Right hindlimb (tissue), 1 donor: ENCODE results near the gene C10orf143.

Experiments
- DNase-seq: peaks from one replicate; pipeline ENCODE4 v3.0.0-alpha.2; 2018

Gene C10orf143

DNA sequence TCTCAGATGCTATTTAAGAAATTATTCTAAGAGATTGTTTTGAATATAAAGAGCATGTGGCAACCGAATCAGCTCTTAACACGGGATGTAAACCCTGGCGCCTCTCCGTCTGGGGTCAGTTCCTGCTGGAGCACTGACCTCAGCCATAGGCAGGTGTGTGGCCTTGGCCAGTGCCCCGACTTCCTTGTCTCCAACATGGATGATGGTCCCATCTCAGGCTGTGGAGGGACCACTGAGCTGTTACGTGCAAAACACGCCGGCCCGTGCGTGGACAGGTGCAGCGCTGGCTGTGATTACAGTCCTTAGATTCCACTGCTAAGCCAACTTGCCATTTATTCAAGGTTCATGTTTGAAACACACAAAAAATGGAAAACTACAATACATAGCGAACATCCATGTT lies 59.9 kb downstream of the C10orf143 start:
- DNase-seq, result no peak

DNA sequence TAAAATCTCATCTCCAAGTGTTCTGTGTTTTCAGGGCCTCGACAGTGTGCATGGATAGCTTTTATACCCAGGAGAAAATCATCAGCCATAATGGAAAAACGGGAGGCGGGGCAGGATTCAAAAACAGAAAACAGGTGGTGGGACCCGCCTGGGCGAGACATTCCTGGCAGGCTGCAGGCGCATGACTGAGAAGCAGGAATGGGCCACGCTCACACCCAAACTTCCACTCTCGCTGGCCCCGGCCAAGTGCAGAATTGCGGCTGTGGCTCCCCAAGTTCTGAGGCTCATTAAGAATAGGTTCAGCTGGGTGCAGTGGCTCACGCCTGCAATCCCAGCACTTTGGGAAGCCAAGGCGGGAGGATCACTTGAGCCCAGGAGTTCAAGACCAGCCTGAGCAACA lies 60.6 kb downstream of the C10orf143 start:
- no peak for DNase-seq

DNA sequence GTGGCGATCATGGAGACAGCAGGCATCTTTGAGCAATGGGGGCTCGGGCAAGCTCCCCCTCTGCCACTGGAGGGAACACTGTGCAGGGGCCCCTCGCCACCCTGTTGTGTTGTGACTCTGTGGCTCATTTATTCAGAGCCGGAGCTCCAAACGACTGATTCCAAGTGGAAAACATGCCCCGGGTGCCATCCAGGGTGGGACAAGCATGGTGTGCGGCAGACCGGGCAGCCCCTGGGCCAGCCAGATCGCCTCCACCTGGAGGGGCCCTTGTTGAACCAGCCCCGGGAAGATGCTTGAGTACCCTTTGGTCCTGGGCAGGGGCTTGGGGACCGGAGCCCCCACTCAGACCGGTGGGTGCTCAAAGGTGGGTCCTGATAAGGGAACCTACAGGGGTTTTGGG lies 61.4 kb downstream of the C10orf143 start:
- no peak for DNase-seq

DNA sequence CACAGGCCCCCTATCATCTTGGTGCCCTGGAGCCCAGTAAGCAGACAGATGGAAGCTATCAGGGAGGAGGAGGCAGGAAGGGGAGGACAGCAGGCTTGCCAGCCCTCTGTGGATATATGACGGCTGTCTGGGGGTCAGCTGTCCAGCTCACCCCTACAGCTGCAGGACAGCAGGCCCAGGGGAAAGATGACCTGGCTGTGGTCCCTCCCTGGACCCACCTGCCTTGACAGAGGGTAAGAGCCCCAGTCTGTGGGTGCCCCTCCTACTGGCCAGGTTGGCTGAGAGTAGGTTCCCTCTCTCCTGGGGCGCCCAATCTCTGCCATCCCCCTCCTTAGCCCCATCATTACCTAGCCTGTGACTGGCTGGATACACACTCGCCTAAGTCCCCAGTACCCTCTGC lies 62.5 kb downstream of the C10orf143 start:
- DNase-seq, result no peak

DNA sequence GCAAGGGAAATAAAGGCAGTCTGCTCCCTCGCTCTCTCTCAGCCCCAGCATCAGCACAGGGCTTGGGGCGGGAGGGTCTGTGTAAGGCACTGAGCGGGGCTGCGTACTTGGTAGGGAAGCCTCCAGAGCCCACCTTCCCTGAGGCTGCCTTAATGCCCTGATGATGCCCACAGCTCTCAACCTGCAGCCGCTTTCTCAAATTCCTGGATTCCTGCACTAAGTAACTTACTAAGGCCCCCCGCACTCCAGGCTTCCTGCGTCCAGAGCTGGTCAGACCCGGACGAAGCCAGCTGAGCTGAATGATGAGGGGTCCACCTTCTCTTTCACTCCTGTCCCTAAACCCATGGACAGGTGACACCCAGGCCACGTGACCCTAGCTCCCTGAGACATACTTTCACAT lies 63.3 kb downstream of the C10orf143 start:
- DNase-seq, result no peak

DNA sequence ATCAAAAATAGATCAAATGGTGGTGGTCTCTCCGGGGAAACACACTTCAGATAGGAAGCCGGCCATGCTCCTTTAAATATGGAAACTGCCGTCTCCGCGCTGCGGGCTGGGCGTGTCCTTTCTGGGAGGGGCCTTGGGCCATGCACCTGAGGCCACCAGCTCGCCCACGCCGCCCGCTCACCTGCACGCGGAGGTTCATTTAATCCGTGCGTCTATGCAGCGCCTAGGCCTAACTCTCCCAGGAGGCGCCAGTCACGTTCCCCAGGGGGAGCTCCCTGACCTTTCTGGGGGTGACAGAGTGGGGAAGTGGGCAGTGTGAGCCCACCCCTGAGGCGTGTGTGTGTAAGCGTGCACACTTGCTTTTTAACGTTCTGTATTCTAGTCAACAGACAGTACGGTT lies 64.0 kb downstream of the C10orf143 start:
- DNase-seq, result no peak

DNA sequence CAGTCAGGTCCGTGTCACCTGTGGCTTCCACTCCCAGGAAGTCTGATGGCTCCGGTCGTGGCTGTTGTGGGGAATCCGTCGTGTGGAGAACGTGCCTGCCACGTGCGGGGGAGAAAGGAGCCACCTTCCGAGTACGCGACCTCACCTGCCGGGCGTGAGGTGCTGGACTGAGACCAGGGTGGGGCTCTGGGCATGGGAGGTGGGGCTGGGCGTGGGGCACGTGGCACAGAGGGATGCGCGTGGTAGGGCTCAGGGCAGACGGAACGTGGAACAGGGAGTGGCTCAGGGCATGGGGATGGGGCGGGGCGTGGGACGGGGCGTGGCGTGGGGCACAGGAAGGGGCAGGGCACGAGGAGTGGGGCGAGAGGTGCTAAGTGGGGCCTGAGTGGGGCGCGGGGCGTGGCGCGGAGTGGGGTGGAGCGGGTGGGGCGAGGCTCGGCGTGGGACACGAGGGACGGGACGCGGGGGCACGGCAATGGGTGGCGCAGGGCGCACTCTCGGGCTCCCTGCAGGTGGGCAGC lies 64.8 kb downstream of the C10orf143 start:
- no peak for DNase-seq

DNA sequence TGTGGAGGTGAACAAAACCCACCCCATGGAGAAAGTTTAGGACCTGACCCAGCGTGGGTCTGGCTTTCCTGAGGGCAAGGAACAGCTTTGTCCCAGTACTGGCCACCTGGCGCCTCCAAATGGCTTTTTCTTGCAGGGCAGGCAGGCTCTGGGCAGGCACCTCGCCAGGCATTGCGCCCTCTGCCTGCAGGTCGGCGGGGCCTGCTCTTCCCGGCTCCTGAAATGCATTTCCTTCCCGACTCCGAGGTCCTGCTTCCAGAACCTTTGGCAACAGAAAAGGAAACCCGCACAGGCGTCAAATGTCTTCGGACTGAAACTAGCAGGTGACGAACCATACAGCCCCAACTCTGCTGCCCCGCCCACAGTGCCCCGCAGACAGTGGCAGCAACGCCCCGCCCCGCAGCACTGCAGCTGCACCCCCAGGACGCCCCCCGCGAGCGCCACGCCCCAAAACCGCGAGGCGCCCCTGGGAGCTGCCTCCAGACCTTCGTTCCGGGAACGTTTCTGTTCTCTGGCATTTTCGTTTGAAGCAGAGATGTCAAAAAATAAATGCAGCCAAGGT lies 65.5 kb downstream of the C10orf143 start:
- DNase-seq, result peak; percentile 29

DNA sequence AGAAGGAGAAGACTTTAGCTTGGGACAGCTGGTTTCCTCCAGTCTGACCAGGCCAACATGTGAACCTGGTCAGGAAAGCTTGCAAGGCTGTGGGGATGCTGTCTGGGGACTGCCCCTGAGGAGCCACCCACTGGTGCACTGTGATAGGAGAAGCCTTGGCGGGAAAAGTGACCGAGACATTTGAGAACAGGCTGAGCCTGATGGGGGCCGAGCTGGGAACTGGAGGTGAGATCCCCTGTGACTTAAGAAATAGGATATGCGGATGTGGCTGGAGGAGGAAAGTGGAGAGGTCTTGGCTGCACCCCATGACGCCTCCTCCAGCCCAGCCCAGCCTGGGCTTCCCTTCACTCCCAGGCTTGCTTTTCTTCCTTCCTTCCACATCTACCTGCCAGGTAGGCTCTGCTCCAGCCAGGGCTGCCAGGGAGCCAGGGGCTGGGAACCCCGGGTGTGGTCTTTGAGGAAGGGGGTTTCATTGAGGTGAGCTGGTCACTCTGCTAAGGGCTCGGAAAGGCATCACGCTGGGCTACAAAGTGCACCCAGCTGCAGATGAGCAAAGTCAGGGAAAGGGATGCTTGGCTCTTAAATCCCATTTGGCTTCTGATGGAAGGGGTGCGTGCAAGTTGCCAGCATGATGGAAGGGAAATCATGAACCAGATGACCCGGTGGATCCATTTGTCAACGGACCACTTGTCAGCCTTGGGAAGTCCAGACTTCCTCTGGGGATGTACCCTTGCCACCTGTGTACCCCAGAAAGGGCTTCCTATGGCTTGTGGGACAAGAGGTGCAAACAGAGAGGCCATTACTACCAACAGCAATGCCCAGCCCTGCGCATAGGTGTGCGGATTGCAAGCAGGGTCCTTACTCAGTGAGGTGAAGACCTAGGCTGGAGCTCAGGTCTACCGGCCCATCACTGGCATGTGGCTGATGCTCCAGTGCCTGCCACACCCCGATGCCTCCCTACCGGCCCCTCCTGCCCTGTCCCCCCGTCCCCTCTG lies 66.3 kb downstream of the C10orf143 start:
- DNase-seq, result peak; percentile 7

DNA sequence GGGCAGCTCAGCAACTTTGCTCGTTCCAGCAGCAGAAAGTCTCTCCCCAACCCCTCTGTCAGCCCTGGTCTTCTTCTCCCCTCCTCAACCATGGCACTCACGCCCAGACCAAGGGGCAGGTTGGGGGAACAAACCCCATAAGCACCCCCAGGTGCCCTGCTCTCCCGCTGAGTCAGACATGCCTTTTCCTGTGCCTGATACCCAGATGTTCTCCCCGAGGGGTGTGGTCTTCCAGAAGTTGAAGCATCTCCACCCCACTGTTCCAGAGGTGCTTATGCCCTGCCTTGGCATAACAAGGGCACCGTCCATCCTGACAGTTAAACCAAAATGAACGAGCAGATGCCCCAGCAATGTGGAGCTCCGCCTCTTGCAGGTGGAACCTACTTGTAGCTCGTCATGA lies 67.1 kb downstream of the C10orf143 start:
- DNase-seq, result no peak

DNA sequence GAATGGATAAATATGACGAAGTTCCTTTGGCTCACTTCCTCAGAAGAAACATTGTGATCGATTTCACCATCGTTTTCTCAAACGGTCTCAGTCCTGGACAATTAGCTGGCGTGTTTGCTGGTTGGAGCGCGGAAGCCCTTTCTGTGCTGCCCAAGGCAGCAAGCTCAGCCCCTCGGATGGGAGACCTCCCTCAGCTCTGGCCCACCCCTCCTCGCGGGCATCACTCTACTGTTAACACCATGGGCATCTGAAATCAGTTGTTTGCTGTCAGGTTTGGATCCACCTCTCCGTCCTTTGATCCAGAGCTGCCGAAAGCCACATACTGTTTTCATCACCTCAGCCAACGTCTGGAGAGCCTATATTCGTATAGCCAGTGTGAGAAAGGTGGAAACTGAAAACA lies 68.2 kb downstream of the C10orf143 start:
- peak; percentile 5 for DNase-seq

DNA sequence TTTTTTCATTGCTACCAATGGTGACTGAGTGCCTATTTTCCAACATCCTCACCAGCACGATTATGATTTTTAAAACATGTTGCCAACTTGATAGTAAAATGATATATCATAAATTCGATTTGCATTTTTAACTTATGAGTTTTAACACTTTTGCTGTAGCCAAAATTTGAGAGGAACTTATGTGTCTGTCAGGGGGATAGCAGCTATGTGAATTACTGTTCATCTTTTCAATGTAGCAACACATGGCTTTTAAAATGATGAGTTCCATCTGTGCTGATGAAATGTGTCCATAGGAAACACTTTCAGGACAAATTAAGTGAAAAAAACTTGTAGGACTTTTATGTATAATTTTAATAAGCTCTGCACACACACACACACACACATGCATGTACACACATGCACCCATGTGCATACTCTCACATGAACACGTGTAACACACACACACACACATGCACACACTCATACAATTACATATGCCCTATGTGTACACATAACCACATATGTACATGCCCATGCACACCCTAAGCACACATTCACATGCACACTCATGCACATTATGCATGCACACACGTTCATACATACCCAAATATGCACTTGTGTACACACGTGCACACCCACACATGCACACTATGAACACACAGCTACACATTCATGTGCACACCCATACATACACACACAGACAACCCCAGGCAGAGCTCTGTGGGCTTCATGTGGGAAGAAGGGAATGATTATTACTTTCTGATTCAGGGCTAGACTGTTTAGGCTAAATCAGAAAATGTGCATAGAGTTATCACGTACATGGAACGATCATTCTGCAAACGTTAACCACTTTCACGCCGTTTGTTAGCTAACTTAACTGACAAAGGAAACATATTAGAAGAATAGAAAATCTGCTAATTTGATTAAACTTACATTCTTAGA lies 68.9 kb downstream of the C10orf143 start:
- no peak for DNase-seq

DNA sequence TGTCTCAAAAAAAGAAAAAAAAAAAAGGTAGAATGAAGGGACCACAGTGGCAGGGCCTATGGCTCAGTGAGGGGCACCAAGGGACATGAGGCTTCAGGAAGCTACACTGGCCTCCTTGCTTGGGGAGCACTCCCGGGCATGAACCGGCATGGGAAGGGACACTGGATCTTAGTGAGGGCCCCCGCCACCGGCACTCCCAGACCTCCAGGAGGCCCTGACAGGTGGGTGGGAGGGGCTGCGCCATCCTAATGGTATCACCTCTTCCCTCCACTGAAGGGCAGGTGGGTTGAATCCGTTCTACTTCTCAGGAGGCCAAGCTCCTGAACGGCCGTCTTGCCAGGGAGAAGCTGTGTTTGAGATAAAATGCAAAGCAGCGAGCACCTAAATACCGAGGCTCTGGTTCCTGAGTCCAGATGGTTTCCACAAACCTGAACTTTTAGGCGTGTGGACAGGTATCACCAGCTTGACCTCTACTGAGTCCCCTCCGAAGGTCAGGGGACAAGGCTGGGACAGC lies 69.8 kb downstream of the C10orf143 start:
- DNase-seq, result peak; percentile 5

DNA sequence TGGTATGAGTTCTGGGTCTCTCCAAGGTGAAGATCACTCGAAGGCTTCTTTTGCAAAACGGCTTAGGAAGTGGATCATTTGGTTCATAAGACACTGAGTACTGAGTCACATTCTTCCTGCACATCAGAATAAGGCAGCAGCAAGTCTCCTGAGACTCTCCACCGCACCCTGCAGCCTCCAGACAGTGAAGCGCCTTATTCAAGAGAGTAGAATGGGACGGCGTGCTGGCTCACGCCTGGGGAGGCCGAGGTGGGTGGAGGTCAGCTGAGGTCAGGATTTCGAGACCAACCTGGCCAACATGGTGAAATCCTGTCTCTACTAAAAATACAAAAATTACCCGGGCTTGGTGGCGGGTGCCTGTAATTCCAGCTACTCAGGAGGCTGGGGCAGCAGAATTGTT lies 70.3 kb downstream of the C10orf143 start:
- peak; percentile 3 for DNase-seq

DNA sequence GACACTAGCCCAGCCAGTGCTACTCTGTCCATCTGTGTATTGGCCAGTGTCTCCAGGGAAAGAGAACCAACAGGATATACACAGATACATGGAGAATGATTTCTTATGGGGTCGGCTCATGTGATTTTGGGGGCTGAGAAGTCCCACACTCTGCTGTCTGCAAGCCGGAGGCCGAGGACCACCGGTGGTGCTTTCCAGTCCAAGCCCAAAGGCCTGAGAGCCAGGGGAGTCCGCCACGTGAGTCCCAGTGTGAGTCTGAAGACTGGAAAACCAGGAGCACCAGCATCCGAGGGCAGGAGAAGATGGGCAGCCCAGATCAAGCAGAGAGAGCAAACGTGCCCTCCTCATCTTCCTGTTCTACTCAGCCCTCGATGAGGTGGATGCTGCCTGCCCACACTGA lies 71.5 kb downstream of the C10orf143 start:
- no peak for DNase-seq

DNA sequence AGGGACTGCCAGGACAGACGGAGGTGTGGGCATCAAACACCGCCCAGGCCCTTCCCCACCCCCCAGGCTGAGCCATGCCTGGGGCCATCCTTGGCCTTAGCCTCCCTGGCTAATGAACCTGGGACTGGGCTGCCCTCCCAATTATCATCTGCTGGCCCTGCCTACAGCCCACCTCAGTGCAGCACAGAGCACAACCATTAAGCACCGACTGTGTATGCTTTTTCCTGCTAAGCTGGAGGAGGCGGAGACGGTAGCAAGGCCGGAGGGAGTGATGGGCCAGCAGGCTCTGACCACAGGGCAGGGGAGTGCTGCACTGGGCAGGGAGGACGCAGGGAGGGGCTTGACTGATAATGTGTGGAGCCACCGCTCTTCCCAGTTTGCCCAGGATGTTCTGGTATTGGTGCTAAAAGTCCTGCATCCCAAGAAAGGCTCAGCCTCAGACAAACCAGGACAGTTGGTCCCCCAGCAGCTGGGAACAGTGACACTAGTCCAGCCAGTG lies 72.0 kb downstream of the C10orf143 start:
- peak; percentile 4 for DNase-seq

DNA sequence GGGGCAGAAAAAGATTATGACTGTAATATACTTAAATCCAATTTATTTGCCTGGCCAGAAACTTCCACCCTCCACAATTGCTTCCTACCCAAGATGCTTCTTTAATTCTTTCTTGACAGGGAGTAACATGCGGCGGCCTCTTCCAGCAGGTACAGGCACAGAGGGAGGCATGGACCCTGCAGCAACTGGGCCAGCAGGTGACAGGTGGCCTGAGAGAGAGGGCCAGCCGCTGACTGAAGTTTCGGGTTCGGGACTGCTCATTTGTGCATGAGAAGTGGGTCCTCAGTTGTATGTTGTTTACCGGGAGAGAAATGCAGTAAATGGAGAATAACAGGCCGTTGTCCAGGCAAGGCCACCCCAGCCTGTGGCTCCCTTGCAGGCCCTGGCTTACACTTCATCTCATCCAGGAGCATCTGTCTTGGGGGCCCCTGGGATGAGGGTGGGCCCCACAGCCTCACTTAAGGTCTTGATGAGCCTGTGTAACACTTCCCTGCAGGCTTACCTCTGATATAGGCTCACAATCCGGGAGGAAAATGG lies 72.5 kb downstream of the C10orf143 start:
- DNase-seq, result peak; percentile 4

DNA sequence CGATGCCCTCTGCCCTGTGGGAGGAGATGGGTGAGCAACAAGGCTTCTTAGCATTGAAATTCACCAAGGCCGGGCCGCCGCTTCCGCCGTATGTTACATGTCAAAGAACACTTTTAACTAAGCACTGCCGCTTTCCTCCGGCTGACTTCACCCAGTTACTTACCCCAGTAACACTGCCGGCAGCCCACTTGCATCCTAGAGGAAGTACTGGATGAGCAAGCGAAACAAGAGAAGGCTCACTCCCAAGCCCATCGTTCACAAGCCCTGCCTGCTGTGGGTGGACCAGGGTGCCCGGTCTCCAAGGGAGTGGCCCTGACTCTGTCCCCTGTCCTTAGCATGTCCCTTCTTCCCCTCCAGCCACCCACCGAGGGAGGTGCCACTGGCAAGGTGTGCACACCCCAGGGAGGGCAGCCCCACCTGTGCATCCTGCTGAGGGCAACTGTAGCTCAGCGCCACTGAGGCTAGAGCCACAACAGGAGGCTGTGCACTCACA lies 73.4 kb downstream of the C10orf143 start:
- DNase-seq, result no peak

DNA sequence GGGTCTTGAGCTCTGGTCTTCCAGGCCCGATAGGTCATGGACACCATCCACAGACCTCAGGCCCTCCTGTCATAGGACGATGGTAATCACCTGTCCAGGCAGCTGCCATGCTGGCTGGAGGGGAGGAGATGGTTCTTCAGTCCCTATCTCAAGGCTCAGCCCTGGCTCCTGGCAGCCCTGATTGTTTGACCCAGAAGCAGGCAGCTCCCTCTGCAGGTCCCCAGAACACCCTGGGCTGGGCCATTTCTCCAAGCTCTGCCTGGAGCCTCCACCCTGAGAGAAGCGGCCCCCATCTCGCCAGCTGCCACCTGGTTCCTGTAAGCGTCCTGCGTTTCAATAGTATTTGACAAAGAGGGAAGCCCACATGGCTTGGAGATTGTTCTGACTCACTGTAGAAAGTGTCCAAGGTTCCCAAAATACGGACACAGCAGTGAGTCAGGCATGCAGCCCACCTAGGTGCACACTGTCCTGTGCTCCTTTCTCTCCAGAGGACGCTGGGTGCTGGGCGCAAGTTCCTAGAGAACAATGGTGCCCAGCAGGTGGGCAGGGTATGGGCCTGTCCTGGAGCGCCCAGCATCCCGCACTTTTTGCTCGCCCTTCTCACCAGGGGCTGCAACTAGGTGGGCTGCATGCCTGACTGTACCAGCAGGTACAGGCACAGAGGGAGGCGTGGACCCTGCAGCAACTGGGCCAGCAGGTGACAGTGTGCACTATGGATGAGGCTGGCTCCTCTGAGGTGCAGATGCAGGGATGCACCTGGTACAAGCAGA lies 74.1 kb downstream of the C10orf143 start:
- DNase-seq, result peak; percentile 7

DNA sequence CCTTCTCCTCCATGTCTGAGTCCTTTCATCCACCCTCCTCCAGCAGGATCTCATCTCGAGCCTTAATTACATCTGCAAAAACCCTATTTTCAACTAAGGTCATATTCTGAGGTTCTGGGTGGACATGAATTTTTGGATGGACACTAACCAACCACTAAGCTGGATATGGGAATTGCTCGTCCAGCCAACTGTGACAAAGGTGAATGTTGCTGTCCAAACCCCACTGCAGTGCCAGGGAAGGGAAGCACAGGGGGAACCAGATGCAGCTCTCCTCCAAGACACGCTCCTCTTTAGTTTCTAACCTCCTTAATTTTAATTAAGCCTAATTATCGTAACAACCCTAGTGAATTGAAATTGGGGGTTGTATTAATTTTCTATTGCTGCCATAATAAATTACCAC lies 81.4 kb downstream of the C10orf143 start:
- DNase-seq, result no peak

DNA sequence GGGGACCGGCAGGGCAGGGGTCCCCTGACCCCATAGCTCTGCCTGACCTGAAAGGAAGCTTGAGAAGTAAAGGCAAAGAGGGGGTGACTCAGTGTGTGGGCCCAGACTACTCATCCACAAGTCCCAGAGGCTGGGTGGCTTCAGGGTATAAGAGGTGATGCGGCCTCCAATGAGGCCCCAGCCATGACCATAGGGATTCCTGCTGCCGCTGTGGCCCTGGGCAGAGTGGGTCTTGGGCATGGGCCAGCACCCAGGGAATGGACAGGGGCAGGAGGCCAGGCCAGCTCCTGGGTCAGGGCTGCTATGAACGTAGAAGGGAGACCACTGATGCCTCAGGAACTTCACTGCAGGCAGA lies 82.2 kb downstream of the C10orf143 start:
- DNase-seq, result no peak
